ENCODE data around the gene LRCH1. TPM values are rescaled to one million over a fixed set of nuclear protein-coding genes. Genes with fewer than 3 reads are reported as not detected.
A peak's percentile ranks its signal among the peaks of the same experiment; 100 is the strongest.

LRCH1 gene
- total RNA-seq, 1 experiment from 2014 or later = 11.8 TPM

GRCh38 chr13:46602531-46602930 lies 49.6 kb downstream of the LRCH1 start:
- H3K4me3 Mint-ChIP-seq = no peak overlapping the region
- ChIA-PET POLR2A (no interaction called here), CTCF (interaction anchor here (1.1 to 2.2 kb wide), 8 partner anchors 10 to 130 kb away, joined by 3 to 14 read pairs (median 6); partner anchors contain the start of gene LRCH1)
- H3K4me1 Mint-ChIP-seq = peaks cover 27% of the 10 kb centered on the region
- TF ChIP-seq ETV6 (CRISPR knock-in tag; IDR thresholded peaks at IDR 0.05) = no peak
- no peak for TF ChIP-seq ZNF263 (CRISPR knock-in tag; IDR thresholded peaks at IDR 0.05; ENCODE audit: low read depth)
- TF ChIP-seq ZNF396 (CRISPR knock-in tag; IDR thresholded peaks at IDR 0.05; ENCODE audit: borderline replicate concordance) = no peak
- no peak for TF ChIP-seq ZNF512 (CRISPR knock-in tag; IDR thresholded peaks at IDR 0.05; ENCODE audit: borderline replicate concordance)
- no peak for TF ChIP-seq IRF2 (CRISPR knock-in tag; IDR thresholded peaks at IDR 0.05; ENCODE audit: borderline replicate concordance, low read depth)
- no peak for TF ChIP-seq ZNF232 (CRISPR knock-in tag; IDR thresholded peaks at IDR 0.05)
- TF ChIP-seq ESRRA (CRISPR knock-in tag; IDR thresholded peaks at IDR 0.05; ENCODE audit: borderline replicate concordance) = no peak
- no peak for TF ChIP-seq NFATC4 (CRISPR knock-in tag; IDR thresholded peaks at IDR 0.05)
- no peak for TF ChIP-seq TEAD4 (CRISPR knock-in tag; IDR thresholded peaks at IDR 0.05)
- no peak for TF ChIP-seq ZNF121 (CRISPR knock-in tag; IDR thresholded peaks at IDR 0.05)
- TF ChIP-seq, protein P1, sequence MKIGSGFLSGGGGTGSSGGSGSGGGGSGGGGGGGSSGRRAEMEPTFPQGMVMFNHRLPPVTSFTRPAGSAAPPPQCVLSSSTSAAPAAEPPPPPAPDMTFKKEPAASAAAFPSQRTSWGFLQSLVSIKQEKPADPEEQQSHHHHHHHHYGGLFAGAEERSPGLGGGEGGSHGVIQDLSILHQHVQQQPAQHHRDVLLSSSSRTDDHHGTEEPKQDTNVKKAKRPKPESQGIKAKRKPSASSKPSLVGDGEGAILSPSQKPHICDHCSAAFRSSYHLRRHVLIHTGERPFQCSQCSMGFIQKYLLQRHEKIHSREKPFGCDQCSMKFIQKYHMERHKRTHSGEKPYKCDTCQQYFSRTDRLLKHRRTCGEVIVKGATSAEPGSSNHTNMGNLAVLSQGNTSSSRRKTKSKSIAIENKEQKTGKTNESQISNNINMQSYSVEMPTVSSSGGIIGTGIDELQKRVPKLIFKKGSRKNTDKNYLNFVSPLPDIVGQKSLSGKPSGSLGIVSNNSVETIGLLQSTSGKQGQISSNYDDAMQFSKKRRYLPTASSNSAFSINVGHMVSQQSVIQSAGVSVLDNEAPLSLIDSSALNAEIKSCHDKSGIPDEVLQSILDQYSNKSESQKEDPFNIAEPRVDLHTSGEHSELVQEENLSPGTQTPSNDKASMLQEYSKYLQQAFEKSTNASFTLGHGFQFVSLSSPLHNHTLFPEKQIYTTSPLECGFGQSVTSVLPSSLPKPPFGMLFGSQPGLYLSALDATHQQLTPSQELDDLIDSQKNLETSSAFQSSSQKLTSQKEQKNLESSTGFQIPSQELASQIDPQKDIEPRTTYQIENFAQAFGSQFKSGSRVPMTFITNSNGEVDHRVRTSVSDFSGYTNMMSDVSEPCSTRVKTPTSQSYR (CRISPR knock-in tag; IDR thresholded peaks at IDR 0.05) = no peak
- TF ChIP-seq, protein P2, sequence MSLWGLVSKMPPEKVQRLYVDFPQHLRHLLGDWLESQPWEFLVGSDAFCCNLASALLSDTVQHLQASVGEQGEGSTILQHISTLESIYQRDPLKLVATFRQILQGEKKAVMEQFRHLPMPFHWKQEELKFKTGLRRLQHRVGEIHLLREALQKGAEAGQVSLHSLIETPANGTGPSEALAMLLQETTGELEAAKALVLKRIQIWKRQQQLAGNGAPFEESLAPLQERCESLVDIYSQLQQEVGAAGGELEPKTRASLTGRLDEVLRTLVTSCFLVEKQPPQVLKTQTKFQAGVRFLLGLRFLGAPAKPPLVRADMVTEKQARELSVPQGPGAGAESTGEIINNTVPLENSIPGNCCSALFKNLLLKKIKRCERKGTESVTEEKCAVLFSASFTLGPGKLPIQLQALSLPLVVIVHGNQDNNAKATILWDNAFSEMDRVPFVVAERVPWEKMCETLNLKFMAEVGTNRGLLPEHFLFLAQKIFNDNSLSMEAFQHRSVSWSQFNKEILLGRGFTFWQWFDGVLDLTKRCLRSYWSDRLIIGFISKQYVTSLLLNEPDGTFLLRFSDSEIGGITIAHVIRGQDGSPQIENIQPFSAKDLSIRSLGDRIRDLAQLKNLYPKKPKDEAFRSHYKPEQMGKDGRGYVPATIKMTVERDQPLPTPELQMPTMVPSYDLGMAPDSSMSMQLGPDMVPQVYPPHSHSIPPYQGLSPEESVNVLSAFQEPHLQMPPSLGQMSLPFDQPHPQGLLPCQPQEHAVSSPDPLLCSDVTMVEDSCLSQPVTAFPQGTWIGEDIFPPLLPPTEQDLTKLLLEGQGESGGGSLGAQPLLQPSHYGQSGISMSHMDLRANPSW (CRISPR knock-in tag; conservative IDR thresholded peaks at IDR 0.05; ENCODE audit: low read depth) = no peak
- no peak for TF ChIP-seq GABPB1 (CRISPR knock-in tag; IDR thresholded peaks at IDR 0.05)
- no peak for TF ChIP-seq SMAD4 (CRISPR knock-in tag; IDR thresholded peaks at IDR 0.05)
- no peaks in the 10 kb centered on the region for H3K27me3 Mint-ChIP-seq (ENCODE audit: low read depth)
- no peak for DNase-seq (ENCODE audit: low spot score)
- no peak overlapping the region for H3K27ac Mint-ChIP-seq
- peaks cover 6% of the 10 kb centered on the region for H3K9me3 Mint-ChIP-seq
- peaks cover 6% of the 10 kb centered on the region for H3K36me3 Mint-ChIP-seq
- no peak for ATAC-seq

DNA sequence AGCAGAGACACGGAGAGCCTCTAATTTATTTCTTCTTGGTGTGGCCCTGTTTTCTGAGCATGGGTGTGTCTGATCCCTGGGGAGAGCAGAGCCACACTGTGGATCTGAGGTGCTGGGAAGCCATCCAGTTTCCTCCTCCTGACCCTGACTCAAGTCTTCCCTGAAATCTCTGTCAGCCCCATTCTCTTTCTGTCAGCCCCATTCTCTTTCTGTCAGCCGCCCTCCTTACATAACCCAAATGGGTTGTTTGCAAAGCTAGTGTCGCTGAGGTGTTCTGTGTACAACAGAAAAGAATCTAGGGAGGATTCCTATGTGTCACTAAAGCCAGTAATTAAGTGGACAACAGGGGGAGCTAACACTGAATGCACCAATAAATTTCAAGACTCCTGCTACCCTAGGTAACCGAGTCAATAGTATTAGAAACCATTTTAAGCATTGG lies 50.2 kb downstream of the LRCH1 start:
- ATAC-seq (peak; percentile 64), DNase-seq (ENCODE audit: low spot score) (no peak)
- ChIA-PET POLR2A (no interaction called here), CTCF (interaction anchor here (0.6 to 2.2 kb wide), 13 partner anchors 11 to 131 kb away, joined by 3 to 14 read pairs (median 4); partner anchors contain the start of gene LRCH1)
- peaks cover 33% of the 10 kb centered on the region for H3K4me1 Mint-ChIP-seq
- TF ChIP-seq GRHL2 (CRISPR knock-in tag; IDR thresholded peaks at IDR 0.05; ENCODE audit: insufficient replicate concordance, severe bottlenecking) = no peak
- no peak for TF ChIP-seq SMAD3 (CRISPR knock-in tag; IDR thresholded peaks at IDR 0.05; ENCODE audit: borderline replicate concordance)
- TF ChIP-seq, protein P3, sequence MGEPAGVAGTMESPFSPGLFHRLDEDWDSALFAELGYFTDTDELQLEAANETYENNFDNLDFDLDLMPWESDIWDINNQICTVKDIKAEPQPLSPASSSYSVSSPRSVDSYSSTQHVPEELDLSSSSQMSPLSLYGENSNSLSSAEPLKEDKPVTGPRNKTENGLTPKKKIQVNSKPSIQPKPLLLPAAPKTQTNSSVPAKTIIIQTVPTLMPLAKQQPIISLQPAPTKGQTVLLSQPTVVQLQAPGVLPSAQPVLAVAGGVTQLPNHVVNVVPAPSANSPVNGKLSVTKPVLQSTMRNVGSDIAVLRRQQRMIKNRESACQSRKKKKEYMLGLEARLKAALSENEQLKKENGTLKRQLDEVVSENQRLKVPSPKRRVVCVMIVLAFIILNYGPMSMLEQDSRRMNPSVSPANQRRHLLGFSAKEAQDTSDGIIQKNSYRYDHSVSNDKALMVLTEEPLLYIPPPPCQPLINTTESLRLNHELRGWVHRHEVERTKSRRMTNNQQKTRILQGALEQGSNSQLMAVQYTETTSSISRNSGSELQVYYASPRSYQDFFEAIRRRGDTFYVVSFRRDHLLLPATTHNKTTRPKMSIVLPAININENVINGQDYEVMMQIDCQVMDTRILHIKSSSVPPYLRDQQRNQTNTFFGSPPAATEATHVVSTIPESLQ (CRISPR knock-in tag; IDR thresholded peaks at IDR 0.05) = no peak
- TF ChIP-seq, protein P4, sequence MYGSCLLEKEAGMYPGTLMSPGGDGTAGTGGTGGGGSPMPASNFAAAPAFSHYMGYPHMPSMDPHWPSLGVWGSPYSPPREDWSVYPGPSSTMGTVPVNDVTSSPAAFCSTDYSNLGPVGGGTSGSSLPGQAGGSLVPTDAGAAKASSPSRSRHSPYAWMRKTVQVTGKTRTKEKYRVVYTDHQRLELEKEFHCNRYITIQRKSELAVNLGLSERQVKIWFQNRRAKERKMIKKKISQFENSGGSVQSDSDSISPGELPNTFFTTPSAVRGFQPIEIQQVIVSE (CRISPR knock-in tag; IDR thresholded peaks at IDR 0.05; ENCODE audit: borderline replicate concordance) = no peak
- TF ChIP-seq ESRRA (CRISPR knock-in tag; IDR thresholded peaks at IDR 0.05; ENCODE audit: borderline replicate concordance) = no peak
- H3K9me3 Mint-ChIP-seq = peaks cover 6% of the 10 kb centered on the region
- no peak overlapping the region for H3K27ac Mint-ChIP-seq
- no peak overlapping the region for H3K4me3 Mint-ChIP-seq
- H3K27me3 Mint-ChIP-seq (ENCODE audit: low read depth) = no peaks in the 10 kb centered on the region
- H3K36me3 Mint-ChIP-seq = peaks cover 6% of the 10 kb centered on the region
